H1 (cell line): ENCODE measurements around the gene KMT5C. TPM values are rescaled to one million over a fixed set of nuclear protein-coding genes. Genes with fewer than 3 reads are reported as not detected.
A peak's percentile ranks its signal among the peaks of the same experiment; 100 is the strongest.

Experiments
- BACH1 ChIP-seq: IDR thresholded peaks from 2 replicates; pipeline ENCODE4 v1.6.1; 2012; ENCODE audit warnings: low read length, improper control_type of control experiment
- CBX5 ChIP-seq: fragments of 300-800, 300-1000 bp; sonication (generic); IDR thresholded peaks from 2 replicates; pipeline ENCODE4 v1.7.1; 2016; ENCODE audit warnings: antibody characterized with exemption, low read length, low read depth
- CHD2 ChIP-seq: IDR thresholded peaks from 2 replicates; pipeline ENCODE4 v1.6.1; 2012; ENCODE audit warnings: low read length, improper control_type of control experiment
- CREB1 ChIP-seq: IDR thresholded peaks from 2 replicates; pipeline ENCODE4 v1.6.1; 2012; ENCODE audit warnings: inconsistent platforms
- CTBP2 ChIP-seq: IDR thresholded peaks from 2 replicates; pipeline ENCODE4 v1.7.0; 2011; ENCODE audit warnings: borderline replicate concordance, mild to moderate bottlenecking, moderate library complexity, mixed read lengths, low read length; ENCODE audit not compliant: insufficient read depth, insufficient read length
- CTCF ChIP-seq, 3 experiments: IDR thresholded peaks; 1 replicate in 2 of 3; 2 replicates in 1 of 3; pipeline versions ENCODE4 v1.5.1 to v1.6.1; 2011; ENCODE audit warnings: low read length in 3 of 3, mild to moderate bottlenecking in 3 of 3, inconsistent platforms in 2 of 3, low read depth in 1 of 3, moderate library complexity in 1 of 3; ENCODE audit not compliant: insufficient read depth in 1 of 3; ENCODE audit errors: control extremely low read depth in 1 of 3
- EP300 ChIP-seq, 2 experiments: IDR thresholded peaks; 1 replicate in 1 of 2; 2 replicates in 1 of 2; pipeline ENCODE4 v1.6.1; 2011 to 2012; ENCODE audit warnings: low read depth in 2 of 2, low read length in 2 of 2, mild to moderate bottlenecking in 2 of 2, borderline replicate concordance in 1 of 2, inconsistent platforms in 1 of 2, moderate library complexity in 1 of 2
- JUN ChIP-seq: IDR thresholded peaks from 2 replicates; pipeline ENCODE4 v1.6.1; 2011; ENCODE audit warnings: low read depth, mild to moderate bottlenecking, improper control_type of control experiment, low read length
- NANOG ChIP-seq: IDR thresholded peaks from 2 replicates; pipeline ENCODE4 v1.6.1; 2011; ENCODE audit warnings: low read length, low read depth, mild to moderate bottlenecking, inconsistent platforms; ENCODE audit not compliant: insufficient read depth, poor library complexity, severe bottlenecking
- POLR2A ChIP-seq, 2 experiments: IDR thresholded peaks; 1 replicate in 1 of 2; 2 replicates in 1 of 2; pipeline ENCODE4 v1.6.1; 2011; ENCODE audit warnings: low read depth in 2 of 2, low read length in 2 of 2, mild to moderate bottlenecking in 2 of 2; ENCODE audit errors: control extremely low read depth in 1 of 2
- RFX5 ChIP-seq: IDR thresholded peaks from 2 replicates; pipeline ENCODE4 v1.6.1; 2011; ENCODE audit warnings: low read depth, low read length, improper control_type of control experiment, borderline replicate concordance
- RNF2 ChIP-seq: fragments of 200-900, 300-1000 bp; sonication (generic); IDR thresholded peaks from 2 replicates; pipeline ENCODE4 v1.7.1; 2016; ENCODE audit warnings: borderline replicate concordance, low read depth, mild to moderate bottlenecking, antibody characterized with exemption, low read length; ENCODE audit not compliant: poor library complexity, severe bottlenecking; ENCODE audit errors: missing control alignments
- RXRA ChIP-seq: IDR thresholded peaks from 2 replicates; pipeline ENCODE4 v1.6.1; 2011; ENCODE audit warnings: low read depth, mild to moderate bottlenecking, low read length, moderate library complexity; ENCODE audit not compliant: insufficient read depth
- SIRT6 ChIP-seq: IDR thresholded peaks from one replicate; pipeline ENCODE4 v1.7.1; 2012; ENCODE audit warnings: low read length, inconsistent platforms
- SIX5 ChIP-seq: IDR thresholded peaks from 2 replicates; pipeline ENCODE4 v1.6.1; 2011; ENCODE audit warnings: mild to moderate bottlenecking, low read depth, low read length
- SP2 ChIP-seq: IDR thresholded peaks from 2 replicates; pipeline ENCODE4 v1.6.1; 2012; ENCODE audit warnings: mild to moderate bottlenecking, low read length, inconsistent platforms
- SRF ChIP-seq: IDR thresholded peaks from 2 replicates; pipeline ENCODE4 v1.6.1; 2011; ENCODE audit warnings: mild to moderate bottlenecking, low read depth, low read length, moderate library complexity
- TAF1 ChIP-seq: IDR thresholded peaks from 2 replicates; pipeline ENCODE4 v1.6.1; 2011; ENCODE audit warnings: mild to moderate bottlenecking, low read depth, low read length
- TAF7 ChIP-seq: optimal IDR thresholded peaks from 2 replicates; pipeline ENCODE3; 2011; ENCODE audit warnings: low read depth, mild to moderate bottlenecking, inconsistent platforms, low read length, moderate library complexity, borderline replicate concordance
- TEAD4 ChIP-seq: IDR thresholded peaks from 2 replicates; pipeline ENCODE4 v1.6.1; 2012; ENCODE audit warnings: low read depth, low read length, inconsistent platforms, mixed read lengths
- YY1 ChIP-seq: IDR thresholded peaks from 2 replicates; pipeline ENCODE4 v1.6.1; 2011; ENCODE audit warnings: low read depth, mild to moderate bottlenecking, low read length
- polyA plus RNA-seq, 7 experiments: library from polyadenylated mRNA; depleted of rRNA in 3 of 7; stranded (reverse) in 5 of 7; unstranded in 2 of 7; fragments of >200 nt in 5 of 7; fragments of 200-250 nt in 2 of 7; gene quantifications; 1 replicate in 5 of 7; 2 replicates in 1 of 7; 4 replicates in 1 of 7; pipeline versions ENCODE4 v1.2.1 to v1.2.3, GENCODE V29; 2011 to 2013; ENCODE audit warnings: missing spikeins in 2 of 7, mixed read lengths in 2 of 7
- total RNA-seq: library from RNA; stranded (reverse); fragmentation: NEBNext Ultra II Directional; extraction: Animal tissue kit (Norgen Biotek cat#: 25700); gene quantifications from 2 replicates; pipeline ENCODE4 v1.2.1, GENCODE V29; 2021
- TF ChIP-seq, protein P1 (sequence below): IDR thresholded peaks from 2 replicates; pipeline ENCODE4 v1.6.1; 2012; ENCODE audit warnings: inconsistent platforms

Gene KMT5C
- total and polyA plus RNA-seq, 2 of the 8 experiments (the other 6 are each of a cell fraction or from before 2014, with no cell fraction given): 24.9 to 31.5 TPM

- TF ChIP-seq JUN: no peak
- TF ChIP-seq TEAD4: no peak
- peak; percentile 36; the same call in 1 of the 2 replicates for TF ChIP-seq BACH1
- TF ChIP-seq CBX5: no peak
- peak; percentile 25; the same call in 1 of the 2 replicates for TF ChIP-seq RFX5
- TF ChIP-seq, protein P1, sequence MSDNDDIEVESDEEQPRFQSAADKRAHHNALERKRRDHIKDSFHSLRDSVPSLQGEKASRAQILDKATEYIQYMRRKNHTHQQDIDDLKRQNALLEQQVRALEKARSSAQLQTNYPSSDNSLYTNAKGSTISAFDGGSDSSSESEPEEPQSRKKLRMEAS: no peak
- TF ChIP-seq EP300 (IDR thresholded peaks at IDR 0.05; ENCODE audit: borderline replicate concordance in 1 of 2, low read depth in 2 of 2, low read length in 2 of 2): no peak
- TF ChIP-seq TAF7: peak; percentile 46
- TF ChIP-seq CTBP2: no peak
- peak; percentile 92 for TF ChIP-seq CREB1
- no peak for TF ChIP-seq YY1
- no peak for TF ChIP-seq RXRA
- TF ChIP-seq RNF2: no peak
- peak; percentile 94 for TF ChIP-seq SP2
- peak; percentile 83 for TF ChIP-seq TAF1
- no peak for TF ChIP-seq SIRT6
- no peak for TF ChIP-seq SRF
- TF ChIP-seq POLR2A (IDR thresholded peaks at IDR 0.05; ENCODE audit: control extremely low read depth in 1 of 2, low read depth in 2 of 2, low read length in 2 of 2): no peak; a peak in 1 of 3 replicates
- TF ChIP-seq CHD2: peak; percentile 89
- peak; percentile 11 for TF ChIP-seq NANOG
- TF ChIP-seq SIX5: no peak
- TF ChIP-seq CTCF (IDR thresholded peaks at IDR 0.05; ENCODE audit: control extremely low read depth in 1 of 3, insufficient read depth in 1 of 3, low read depth in 1 of 3, low read length in 3 of 3): peak in 1 of 3 experiments; percentile 7; a peak in 1 of 4 replicates
Measured at GRCh38 chr19:55339105-55339888, at the start of gene KMT5C (continued).
